GM18508 (cell line): ENCODE results near the gene PPARA.
"Not testable (repeated sequence)": the region's sequence is repeated elsewhere in the genome, so short reads cannot be mapped to it uniquely, and the experiment has no call there.

Source experiments
- ATAC-seq: cut with Tn5 transposase; IDR thresholded peaks from one replicate; pipeline ENCODE4 v1.9.1; 2021; ENCODE audit warnings: moderate number of reproducible peaks; ENCODE audit not compliant: insufficient read depth, unreplicated experiment

Gene PPARA

GRCh38 chr22:46125816-46126765 is 24.2 kb upstream of the PPARA start:
- no peak for ATAC-seq

GRCh38 chr22:46126853-46127385 is 23.4 kb upstream of the PPARA start:
- no peak for ATAC-seq

- no peak for ATAC-seq
These were observed 22.8 kb upstream of the PPARA start for GRCh38 chr22:46127556-46127955.

- no peak for ATAC-seq
These were observed 21.7 kb upstream of the PPARA start for GRCh38 chr22:46128606-46129005.

- ATAC-seq = no peak
These were observed 20.8 kb upstream of the PPARA start for GRCh38 chr22:46129390-46130041.

GRCh38 chr22:46131151-46131587 is 19.2 kb upstream of the PPARA start:
- ATAC-seq = no peak

- not testable (repeated sequence) for ATAC-seq
These were observed 18.0 kb upstream of the PPARA start for GRCh38 chr22:46132193-46132829.

- no peak for ATAC-seq
These were observed 17.3 kb upstream of the PPARA start for GRCh38 chr22:46132830-46133587.

- ATAC-seq = no peak
These were observed 16.8 kb upstream of the PPARA start for GRCh38 chr22:46133588-46133855.

- ATAC-seq = no peak
These were observed 16.1 kb upstream of the PPARA start for GRCh38 chr22:46134111-46134705.

GRCh38 chr22:46135611-46136485 is 14.5 kb upstream of the PPARA start:
- ATAC-seq = no peak

GRCh38 chr22:46136486-46137217 is 13.7 kb upstream of the PPARA start:
- ATAC-seq = no peak

GRCh38 chr22:46137218-46137766 is 13.0 kb upstream of the PPARA start:
- no peak for ATAC-seq

- no peak for ATAC-seq
These were observed 12.1 kb upstream of the PPARA start for GRCh38 chr22:46138058-46138797.

GRCh38 chr22:46139417-46139816 is 10.9 kb upstream of the PPARA start:
- not testable (repeated sequence) for ATAC-seq

- ATAC-seq = no peak
These were observed 10.4 kb upstream of the PPARA start for GRCh38 chr22:46139895-46140350.
